ENCODE data around the gene RGS9. TPM values are rescaled to one million over a fixed set of nuclear protein-coding genes. Genes with fewer than 3 reads are reported as not detected.
A peak's percentile ranks its signal among the peaks of the same experiment; 100 is the strongest.
"Not testable (repeated sequence)": the region's sequence is repeated elsewhere in the genome, so short reads cannot be mapped to it uniquely, and the experiment has no call there.

Gene RGS9
- total and polyA plus RNA-seq, 2 donors (not counting 1 experiment from before 2014, with no cell fraction given), result 0.36 to 3.4 TPM

- CTCF ChIA-PET, result no interaction called here
- Histone ChIP-seq H3K4me1 (ENCODE audit: control insufficient read depth in 2 of 2, insufficient read depth in 2 of 2, low read length in 2 of 2) (peaks cover 12 to 29% of the 10 kb centered on the region in 2 donors), H3K4me2 (replicated peaks; ENCODE audit: low read depth, low read length, poor library complexity, severe bottlenecking) (no peak overlapping the region), H2AFZ (ENCODE audit: insufficient read depth, low read depth, low read length, poor library complexity, severe bottlenecking) (no peak overlapping the region), H3K27me3 (replicated peaks in 1 of 4; ENCODE audit: control extremely low read depth in 1 of 4, control insufficient read depth in 3 of 4, insufficient read depth in 4 of 4, low read length in 3 of 4) (peaks cover 0 to 9% (median 0%) of the 10 kb centered on the region in 4 experiments), H3K9ac (ENCODE audit: low read length) (no peak overlapping the region), H3K36me3 (replicated peaks in 1 of 2; ENCODE audit: control extremely low read depth in 1 of 2, control insufficient read depth in 1 of 2, extremely low read depth in 1 of 2, insufficient read depth in 2 of 2, low read length in 1 of 2) (no peaks in the 10 kb centered on the region), H3K79me2 (ENCODE audit: control insufficient read depth, insufficient read depth, low read length) (no peaks in the 10 kb centered on the region), H3K9me3 (ENCODE audit: control extremely low read depth in 1 of 3, control insufficient read depth in 2 of 3, insufficient read depth in 1 of 3, low read length in 2 of 3) (peaks cover 0 to 4% (median 0%) of the 10 kb centered on the region in 3 donors), H4K20me1 (ENCODE audit: control insufficient read depth, insufficient read depth, low read length, poor library complexity, severe bottlenecking) (no peaks in the 10 kb centered on the region), H3K4me3 (ENCODE audit: control extremely low read depth in 1 of 5, extremely low read depth in 1 of 5, insufficient read depth in 1 of 5, low read depth in 2 of 5, low read length in 4 of 5) (no peak overlapping the region), H3K27ac (ENCODE audit: low read length in 2 of 2) (no peak overlapping the region)
- intact Hi-C loops (cut with micrococcal nuclease), result no loop called here
- POLR2A ChIA-PET, result no interaction called here
- no peak overlapping the region for H3K4me3 Mint-ChIP-seq
- TF ChIP-seq, protein P1, sequence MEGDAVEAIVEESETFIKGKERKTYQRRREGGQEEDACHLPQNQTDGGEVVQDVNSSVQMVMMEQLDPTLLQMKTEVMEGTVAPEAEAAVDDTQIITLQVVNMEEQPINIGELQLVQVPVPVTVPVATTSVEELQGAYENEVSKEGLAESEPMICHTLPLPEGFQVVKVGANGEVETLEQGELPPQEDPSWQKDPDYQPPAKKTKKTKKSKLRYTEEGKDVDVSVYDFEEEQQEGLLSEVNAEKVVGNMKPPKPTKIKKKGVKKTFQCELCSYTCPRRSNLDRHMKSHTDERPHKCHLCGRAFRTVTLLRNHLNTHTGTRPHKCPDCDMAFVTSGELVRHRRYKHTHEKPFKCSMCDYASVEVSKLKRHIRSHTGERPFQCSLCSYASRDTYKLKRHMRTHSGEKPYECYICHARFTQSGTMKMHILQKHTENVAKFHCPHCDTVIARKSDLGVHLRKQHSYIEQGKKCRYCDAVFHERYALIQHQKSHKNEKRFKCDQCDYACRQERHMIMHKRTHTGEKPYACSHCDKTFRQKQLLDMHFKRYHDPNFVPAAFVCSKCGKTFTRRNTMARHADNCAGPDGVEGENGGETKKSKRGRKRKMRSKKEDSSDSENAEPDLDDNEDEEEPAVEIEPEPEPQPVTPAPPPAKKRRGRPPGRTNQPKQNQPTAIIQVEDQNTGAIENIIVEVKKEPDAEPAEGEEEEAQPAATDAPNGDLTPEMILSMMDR (IDR thresholded peaks at IDR 0.05), result no peak
- no peak for TF ChIP-seq EZH2 (IDR thresholded peaks at IDR 0.05; ENCODE audit: borderline replicate concordance, insufficient read depth, low read depth, low read length, poor library complexity, severe bottlenecking)
- DNase-seq, result no peak
- H3K27me3 Mint-ChIP-seq, result no peaks in the 10 kb centered on the region
- H3K27ac Mint-ChIP-seq, result peak overlapping the region; percentile 50
- H3K9me3 Mint-ChIP-seq (ENCODE audit: insufficient read depth), result peaks cover 2% of the 10 kb centered on the region
- peaks cover 35% of the 10 kb centered on the region for H3K4me1 Mint-ChIP-seq
- no peak for ATAC-seq (ENCODE audit: low read depth)
- 59% methylated on average over 3 of the region's 4 CpGs for WGBS (ENCODE audit: insufficient coverage)
Observed at GRCh38 chr17:65177901-65178300, 40.7 kb downstream of the RGS9 start.

- H2AFZ ChIP-seq (ENCODE audit: insufficient read depth, low read depth, low read length, poor library complexity, severe bottlenecking); H3K27ac ChIP-seq (ENCODE audit: low read length in 2 of 2); H3K9ac ChIP-seq (ENCODE audit: low read length); POLR2A ChIA-PET; H4K20me1 ChIP-seq (ENCODE audit: control insufficient read depth, insufficient read depth, low read length, poor library complexity, severe bottlenecking); H3K4me3 ChIP-seq (ENCODE audit: control extremely low read depth in 1 of 5, extremely low read depth in 1 of 5, insufficient read depth in 1 of 5, low read depth in 2 of 5, low read length in 4 of 5); H3K27me3 Mint-ChIP-seq; H3K36me3 ChIP-seq (replicated peaks in 1 of 2; ENCODE audit: control extremely low read depth in 1 of 2, control insufficient read depth in 1 of 2, extremely low read depth in 1 of 2, insufficient read depth in 2 of 2, low read length in 1 of 2); H3K79me2 ChIP-seq (ENCODE audit: control insufficient read depth, insufficient read depth, low read length); H3K27me3 ChIP-seq (replicated peaks in 1 of 4; ENCODE audit: control extremely low read depth in 1 of 4, control insufficient read depth in 3 of 4, insufficient read depth in 4 of 4, low read length in 3 of 4); H3K9me3 ChIP-seq (ENCODE audit: control extremely low read depth in 1 of 3, control insufficient read depth in 2 of 3, insufficient read depth in 1 of 3, low read length in 2 of 3); DNase-seq; H3K4me2 ChIP-seq (replicated peaks; ENCODE audit: low read depth, low read length, poor library complexity, severe bottlenecking); ATAC-seq (ENCODE audit: low read depth); H3K9me3 Mint-ChIP-seq (ENCODE audit: insufficient read depth): not testable (repeated sequence)
- intact Hi-C loops (cut with micrococcal nuclease), result loop anchor here (5.0 kb wide), 1 partner anchor 43 kb away; the partner anchor contains the start of gene RGS9
- Mint-ChIP-seq H3K4me1 (peaks cover 37% of the 10 kb centered on the region), H3K4me3 (peak overlapping the region; percentile 40), H3K27ac (peak overlapping the region; percentile 67)
- H3K4me1 ChIP-seq (ENCODE audit: control insufficient read depth in 2 of 2, insufficient read depth in 2 of 2, low read length in 2 of 2), result peaks cover 4 to 18% of the 10 kb centered on the region in 2 donors
- WGBS (ENCODE audit: insufficient coverage), result 90% methylated on average over 10 of the region's 12 CpGs
- CTCF ChIA-PET, result interaction anchor here (1.2 kb wide), 1 partner anchor 80 kb away, joined by 5 read pairs; no protein-coding TSS in a partner anchor
Observed at GRCh38 chr17:65180276-65180675, 43.1 kb downstream of the RGS9 start.

- POLR2A ChIA-PET; H3K79me2 ChIP-seq (ENCODE audit: control insufficient read depth, insufficient read depth, low read length); H3K36me3 ChIP-seq (replicated peaks in 1 of 2; ENCODE audit: control extremely low read depth in 1 of 2, control insufficient read depth in 1 of 2, extremely low read depth in 1 of 2, insufficient read depth in 2 of 2, low read length in 1 of 2); H3K27me3 Mint-ChIP-seq; ATAC-seq (ENCODE audit: low read depth); H3K4me3 ChIP-seq (ENCODE audit: control extremely low read depth in 1 of 5, extremely low read depth in 1 of 5, insufficient read depth in 1 of 5, low read depth in 2 of 5, low read length in 4 of 5); H3K4me2 ChIP-seq (replicated peaks; ENCODE audit: low read depth, low read length, poor library complexity, severe bottlenecking); H3K27me3 ChIP-seq (replicated peaks in 1 of 4; ENCODE audit: control extremely low read depth in 1 of 4, control insufficient read depth in 3 of 4, insufficient read depth in 4 of 4, low read length in 3 of 4); H3K27ac ChIP-seq (ENCODE audit: low read length in 2 of 2); H3K4me3 Mint-ChIP-seq; H4K20me1 ChIP-seq (ENCODE audit: control insufficient read depth, insufficient read depth, low read length, poor library complexity, severe bottlenecking); H3K9me3 Mint-ChIP-seq (ENCODE audit: insufficient read depth); H3K9ac ChIP-seq (ENCODE audit: low read length); DNase-seq; H2AFZ ChIP-seq (ENCODE audit: insufficient read depth, low read depth, low read length, poor library complexity, severe bottlenecking); H3K9me3 ChIP-seq (ENCODE audit: control extremely low read depth in 1 of 3, control insufficient read depth in 2 of 3, insufficient read depth in 1 of 3, low read length in 2 of 3): not testable (repeated sequence)
- WGBS (ENCODE audit: insufficient coverage), result no CpG with 5 or more reads among the region's 4 CpGs
- H3K4me1 Mint-ChIP-seq, result peaks cover 37% of the 10 kb centered on the region
- intact Hi-C loops (cut with micrococcal nuclease), result loop anchor here (5.0 kb wide), 1 partner anchor 43 kb away; the partner anchor contains the start of gene RGS9
- H3K27ac Mint-ChIP-seq, result peak overlapping the region; percentile 56
- CTCF ChIA-PET, result interaction anchor here (0.7 to 1.2 kb wide), 2 partner anchors 43 to 80 kb away, joined by 3 to 5 read pairs; partner anchors contain the start of gene RGS9
- peaks cover 4 to 18% of the 10 kb centered on the region in 2 donors for H3K4me1 ChIP-seq (ENCODE audit: control insufficient read depth in 2 of 2, insufficient read depth in 2 of 2, low read length in 2 of 2)
Observed at GRCh38 chr17:65180752-65181236, 43.6 kb downstream of the RGS9 start.
